HCT116 (cell line): ENCODE data around the gene IFT22. TPM values are rescaled to one million over a fixed set of nuclear protein-coding genes. Genes with fewer than 3 reads are reported as not detected.

Experiments used
- ATAC-seq: fragments of 200-7000 bp; cut with Tn5 transposase; 2 replicates; pipeline ENCODE4 v1.9.1; 2020; ENCODE audit warnings: mild to moderate bottlenecking, moderate library complexity
- BruUV-seq: library from RNA; stranded (reverse); fragments of 400-500 nt; replicated peaks from 2 replicates; lab custom pipeline; 2021; lab: Mats Ljungman, UMichigan
- CTCF ChIA-PET: fragments of 300-600 bp; sonication (Branson Sonifier 250); formaldehyde crosslinking; loops from one replicate; lab custom pipeline; 2021; ENCODE audit warnings: antibody characterized with exemption; lab: Charles Lee
- POLR2A ChIA-PET: fragments of 300-600, 350-600 bp; sonication (Branson Sonifier 250); formaldehyde crosslinking; loops from one replicate; lab custom pipeline; 2021; ENCODE audit warnings: antibody characterized with exemption; lab: Charles Lee
- RAD21 ChIA-PET, 2 experiments: fragments of 300-600 bp; sonication (Branson Sonifier 250); formaldehyde crosslinking; loops; one replicate each; lab custom pipeline; 2023; ENCODE audit warnings: low total read pairs in 2 of 2; ENCODE audit not compliant: uncharacterized antibody in 2 of 2, unreplicated experiment in 2 of 2, low non-redundant PET in 1 of 2; lab: Charles Lee
- DNase-seq: peaks from one replicate; pipeline ENCODE4 v3.0.0-alpha.2; 2010; ENCODE audit warnings: low read depth, low spot score
- H2AFZ ChIP-seq: fragments of 200-600 bp; shearing (Covaris generic), sonication (generic); 2 replicates; pipeline ENCODE4 v1.6.1; 2017; ENCODE audit warnings: low read depth, mixed run types, mixed read lengths, antibody characterized with exemption, low read length; ENCODE audit not compliant: poor library complexity, severe bottlenecking
- H3K27ac ChIP-seq: 2 replicates; pipeline ENCODE4 v1.5.1; 2012; ENCODE audit warnings: low read depth, low read length
- H3K27me3 ChIP-seq: fragments of 200-600 bp; sonication (generic); 2 replicates; pipeline ENCODE4 v1.6.1; 2016; ENCODE audit warnings: mixed run types, low read length, mixed read lengths; ENCODE audit not compliant: insufficient read depth
- H3K36me3 ChIP-seq, 2 experiments: fragments of 200-500 bp in 1 of 2; fragments of 200-600 bp in 1 of 2; sonication (Bioruptor generic) in 1 of 2; sonication (generic) in 1 of 2; 2 replicates each; pipeline versions ENCODE4 v1.5.1 to v1.6.1; 2014 to 2016; ENCODE audit warnings: low read length in 2 of 2, inconsistent platforms in 1 of 2, mixed read lengths in 1 of 2, mixed run types in 1 of 2; ENCODE audit not compliant: insufficient read depth in 2 of 2, control insufficient read depth in 1 of 2
- H3K4me1 ChIP-seq, 2 experiments: fragments of 200-600 bp in 1 of 2; sonication (generic) in 1 of 2; 2 replicates each; pipeline versions ENCODE4 v1.5.1 to v1.6.1; 2012 to 2017; ENCODE audit warnings: low read length in 2 of 2, inconsistent platforms in 1 of 2, mild to moderate bottlenecking in 1 of 2, mixed read lengths in 1 of 2, mixed run types in 1 of 2, moderate library complexity in 1 of 2; ENCODE audit not compliant: insufficient read depth in 2 of 2, control insufficient read depth in 1 of 2
- H3K4me2 ChIP-seq: fragments of 200-600 bp; sonication (generic); 2 replicates; pipeline ENCODE4 v1.6.1; 2017; ENCODE audit warnings: mixed run types, low read length, mixed read lengths
- H3K4me3 ChIP-seq, 2 experiments: fragments of 200-600 bp in 1 of 2; sonication (generic) in 1 of 2; replicated peaks in 1 of 2; 2 replicates each; pipeline ENCODE4 v1.5.1; 2011 to 2016; ENCODE audit warnings: low read length in 2 of 2, control low read depth in 1 of 2, low read depth in 1 of 2, mild to moderate bottlenecking in 1 of 2, mixed read lengths in 1 of 2, mixed run types in 1 of 2
- H3K79me2 ChIP-seq: fragments of 200-600 bp; sonication (generic); 2 replicates; pipeline ENCODE4 v1.6.1; 2017; ENCODE audit warnings: mild to moderate bottlenecking, mixed run types, low read length, moderate library complexity, mixed read lengths; ENCODE audit not compliant: insufficient read depth
- H3K9ac ChIP-seq: fragments of 200-600 bp; sonication (generic); 2 replicates; pipeline ENCODE4 v1.6.1; 2016; ENCODE audit warnings: low read length, mixed read lengths
- H3K9me2 ChIP-seq: fragments of 200-600 bp; sonication (generic), shearing (Covaris generic); 2 replicates; pipeline ENCODE4 v1.6.1; 2017; ENCODE audit warnings: mixed run types, mild to moderate bottlenecking, moderate library complexity; ENCODE audit not compliant: insufficient read depth
- H3K9me3 ChIP-seq, 2 experiments: fragments of 200-500 bp in 1 of 2; fragments of 200-600 bp in 1 of 2; sonication (Bioruptor generic) in 1 of 2; sonication (generic) in 1 of 2; 2 replicates each; pipeline ENCODE4 v1.6.1; 2014 to 2017; ENCODE audit warnings: low read length in 2 of 2, mixed read lengths in 2 of 2, inconsistent platforms in 1 of 2, low read depth in 1 of 2, mild to moderate bottlenecking in 1 of 2, mixed run types in 1 of 2, moderate library complexity in 1 of 2; ENCODE audit not compliant: control insufficient read depth in 1 of 2, insufficient read depth in 1 of 2
- H4K20me1 ChIP-seq: fragments of 200-600 bp; sonication (generic), shearing (Covaris generic); 2 replicates; pipeline ENCODE4 v1.6.1; 2017; ENCODE audit warnings: mixed run types, mild to moderate bottlenecking, moderate library complexity; ENCODE audit not compliant: insufficient read depth
- CBX3 ChIP-seq: IDR thresholded peaks from 2 replicates; pipeline ENCODE4 v1.6.1; 2012; ENCODE audit warnings: low read depth
- CEBPB ChIP-seq: IDR thresholded peaks from 2 replicates; pipeline ENCODE4 v1.6.1; 2012; ENCODE audit warnings: low read depth
- ELF1 ChIP-seq: IDR thresholded peaks from 2 replicates; pipeline ENCODE4 v1.6.1; 2012; ENCODE audit warnings: low read depth, borderline replicate concordance
- EZH2 ChIP-seq: fragments of 200-600 bp; sonication (generic); IDR thresholded peaks from 2 replicates; pipeline ENCODE4 v1.6.1; 2017; ENCODE audit warnings: antibody characterized with exemption, mixed run types
- EZH2phosphoT487 ChIP-seq: fragments of 200-600 bp; IDR thresholded peaks from 2 replicates; pipeline ENCODE4 v1.6.1; 2018; ENCODE audit warnings: antibody characterized with exemption, borderline replicate concordance
- POLR2AphosphoS5 ChIP-seq: IDR thresholded peaks from 2 replicates; pipeline ENCODE4 v1.6.1; 2011; ENCODE audit warnings: mild to moderate bottlenecking, low read depth, low read length, moderate library complexity
- RAD21 ChIP-seq: IDR thresholded peaks from 2 replicates; pipeline ENCODE4 v1.6.1; 2012; ENCODE audit warnings: low read depth, mild to moderate bottlenecking
- SIN3A ChIP-seq: IDR thresholded peaks from 2 replicates; pipeline ENCODE4 v1.6.1; 2012; ENCODE audit warnings: low read depth
- SP1 ChIP-seq: IDR thresholded peaks from 2 replicates; pipeline ENCODE4 v1.6.1; 2012; ENCODE audit warnings: low read depth
- TCF7L2 ChIP-seq: IDR thresholded peaks from 2 replicates; pipeline ENCODE4 v1.7.0; 2011; ENCODE audit warnings: borderline replicate concordance, inconsistent platforms; ENCODE audit not compliant: insufficient read depth, insufficient read length; ENCODE audit errors: extremely low read depth
- ZNF274 ChIP-seq: fragments of 200-500 bp; sonication (Bioruptor generic); IDR thresholded peaks from 2 replicates; pipeline ENCODE4 v1.6.1; 2014; ENCODE audit warnings: mild to moderate bottlenecking, low read depth, low read length, inconsistent platforms
- intact Hi-C: fragments of 100-400 bp; cut with micrococcal nuclease; formaldehyde crosslinking; loops from 2 replicates; pipeline ENCODE4 v1.10.0; 2022
- total RNA-seq: library from RNA; stranded (reverse); gene quantifications from one replicate; pipeline ENCODE4 v1.2.1, GENCODE V29; 2021; ENCODE audit not compliant: unreplicated experiment
- TF ChIP-seq, protein P1 (sequence below): IDR thresholded peaks from 2 replicates; pipeline ENCODE4 v1.6.1; 2011; ENCODE audit warnings: mild to moderate bottlenecking, low read length, moderate library complexity; ENCODE audit not compliant: insufficient replicate concordance; ENCODE audit errors: extremely low read depth
- TF ChIP-seq, protein P2 (sequence below): IDR thresholded peaks from 2 replicates; pipeline ENCODE4 v1.6.1; 2012
- TF ChIP-seq, protein P3 (sequence below): IDR thresholded peaks from 2 replicates; pipeline ENCODE4 v1.6.1; 2012
- TF ChIP-seq, protein P4 (sequence below), 3 experiments: fragments of 200-600 bp in 1 of 3; sonication (generic) in 1 of 3; IDR thresholded peaks in 2 of 3; conservative IDR thresholded peaks in 1 of 3; 2 replicates each; pipeline ENCODE4 v1.5.1; 2012 to 2017; ENCODE audit warnings: low read depth in 2 of 3, low read length in 2 of 3, antibody characterized with exemption in 1 of 3, borderline replicate concordance in 1 of 3, control low read depth in 1 of 3, mild to moderate bottlenecking in 1 of 3, mixed read lengths in 1 of 3, mixed run types in 1 of 3, moderate library complexity in 1 of 3; ENCODE audit not compliant: insufficient read depth in 1 of 3

Gene IFT22
- total RNA-seq, 1 experiment from 2014 or later, result 27.2 TPM

GRCh38 chr7:101273206-101273605, 48.4 kb downstream of the IFT22 start:
- Histone ChIP-seq H3K4me2 (no peak overlapping the region), H3K4me1 (no peaks in the 10 kb centered on the region), H3K9ac (no peak overlapping the region), H3K9me3 (no peaks in the 10 kb centered on the region), H3K27ac (no peak overlapping the region), H4K20me1 (no peaks in the 10 kb centered on the region), H3K4me3 (no peak overlapping the region), H3K9me2 (no peaks in the 10 kb centered on the region), H3K36me3 (no peaks in the 10 kb centered on the region), H3K79me2 (no peaks in the 10 kb centered on the region), H2AFZ (no peak overlapping the region), H3K27me3 (no peaks in the 10 kb centered on the region)
- no TSS peak for BruUV-seq
- TF ChIP-seq SIN3A (no peak), ZNF274 (no peak), SP1 (no peak), RAD21 (no peak), TCF7L2 (no peak)
- TF ChIP-seq, protein P1, sequence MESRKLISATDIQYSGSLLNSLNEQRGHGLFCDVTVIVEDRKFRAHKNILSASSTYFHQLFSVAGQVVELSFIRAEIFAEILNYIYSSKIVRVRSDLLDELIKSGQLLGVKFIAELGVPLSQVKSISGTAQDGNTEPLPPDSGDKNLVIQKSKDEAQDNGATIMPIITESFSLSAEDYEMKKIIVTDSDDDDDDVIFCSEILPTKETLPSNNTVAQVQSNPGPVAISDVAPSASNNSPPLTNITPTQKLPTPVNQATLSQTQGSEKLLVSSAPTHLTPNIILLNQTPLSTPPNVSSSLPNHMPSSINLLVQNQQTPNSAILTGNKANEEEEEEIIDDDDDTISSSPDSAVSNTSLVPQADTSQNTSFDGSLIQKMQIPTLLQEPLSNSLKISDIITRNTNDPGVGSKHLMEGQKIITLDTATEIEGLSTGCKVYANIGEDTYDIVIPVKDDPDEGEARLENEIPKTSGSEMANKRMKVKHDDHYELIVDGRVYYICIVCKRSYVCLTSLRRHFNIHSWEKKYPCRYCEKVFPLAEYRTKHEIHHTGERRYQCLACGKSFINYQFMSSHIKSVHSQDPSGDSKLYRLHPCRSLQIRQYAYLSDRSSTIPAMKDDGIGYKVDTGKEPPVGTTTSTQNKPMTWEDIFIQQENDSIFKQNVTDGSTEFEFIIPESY, result no peak
- TF ChIP-seq, protein P2, sequence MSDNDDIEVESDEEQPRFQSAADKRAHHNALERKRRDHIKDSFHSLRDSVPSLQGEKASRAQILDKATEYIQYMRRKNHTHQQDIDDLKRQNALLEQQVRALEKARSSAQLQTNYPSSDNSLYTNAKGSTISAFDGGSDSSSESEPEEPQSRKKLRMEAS, result no peak
- TF ChIP-seq, protein P3, sequence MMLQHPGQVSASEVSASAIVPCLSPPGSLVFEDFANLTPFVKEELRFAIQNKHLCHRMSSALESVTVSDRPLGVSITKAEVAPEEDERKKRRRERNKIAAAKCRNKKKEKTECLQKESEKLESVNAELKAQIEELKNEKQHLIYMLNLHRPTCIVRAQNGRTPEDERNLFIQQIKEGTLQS, result no peak
- no peak for ATAC-seq
- intact Hi-C loops, result no loop called here
- RAD21 ChIA-PET, result no interaction called here
- no peak for DNase-seq
- POLR2A ChIA-PET, result no interaction called here
- CTCF ChIA-PET, result interaction anchor here (1.3 kb wide), 1 partner anchor 9 kb away, joined by 4 read pairs; no protein-coding TSS in a partner anchor

DNA sequence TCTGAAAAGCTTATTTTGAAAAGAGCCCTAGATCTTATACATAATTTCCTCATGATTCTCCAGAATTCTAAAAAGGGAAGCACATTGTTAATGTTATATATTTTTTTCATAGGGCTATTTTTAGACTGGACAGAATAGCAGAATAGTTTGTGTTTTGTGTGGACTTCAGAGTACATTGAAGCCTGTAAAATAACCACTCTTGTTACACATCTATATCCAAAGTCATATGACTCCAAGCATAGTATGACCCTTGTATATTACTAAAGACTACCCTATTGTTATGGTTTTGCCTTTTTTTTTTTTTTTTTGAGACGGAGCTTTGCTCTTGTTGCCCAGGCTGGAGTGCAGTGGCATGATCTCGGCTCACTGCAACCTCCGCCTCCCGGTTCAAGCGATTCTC, 50.6 kb downstream of the IFT22 start:
- Histone ChIP-seq H3K27ac (no peak overlapping the region), H3K4me2 (no peak overlapping the region), H2AFZ (no peak overlapping the region), H3K4me3 (no peak overlapping the region), H3K9me2 (no peaks in the 10 kb centered on the region), H3K36me3 (no peaks in the 10 kb centered on the region), H4K20me1 (no peaks in the 10 kb centered on the region), H3K79me2 (no peaks in the 10 kb centered on the region), H3K9ac (no peak overlapping the region), H3K9me3 (no peaks in the 10 kb centered on the region), H3K4me1 (no peaks in the 10 kb centered on the region), H3K27me3 (no peaks in the 10 kb centered on the region)
- no TSS peak for BruUV-seq
- no peak for DNase-seq
- intact Hi-C loops, result no loop called here
- ChIA-PET POLR2A (no interaction called here), RAD21 (no interaction called here), CTCF (no interaction called here)
- no peak for ATAC-seq
- TF ChIP-seq CBX3, result no peak
- no peak for TF ChIP-seq EZH2
- TF ChIP-seq EZH2phosphoT487, result no peak
- no peak for TF ChIP-seq POLR2AphosphoS5
- no peak for TF ChIP-seq ELF1
- TF ChIP-seq, protein P4, sequence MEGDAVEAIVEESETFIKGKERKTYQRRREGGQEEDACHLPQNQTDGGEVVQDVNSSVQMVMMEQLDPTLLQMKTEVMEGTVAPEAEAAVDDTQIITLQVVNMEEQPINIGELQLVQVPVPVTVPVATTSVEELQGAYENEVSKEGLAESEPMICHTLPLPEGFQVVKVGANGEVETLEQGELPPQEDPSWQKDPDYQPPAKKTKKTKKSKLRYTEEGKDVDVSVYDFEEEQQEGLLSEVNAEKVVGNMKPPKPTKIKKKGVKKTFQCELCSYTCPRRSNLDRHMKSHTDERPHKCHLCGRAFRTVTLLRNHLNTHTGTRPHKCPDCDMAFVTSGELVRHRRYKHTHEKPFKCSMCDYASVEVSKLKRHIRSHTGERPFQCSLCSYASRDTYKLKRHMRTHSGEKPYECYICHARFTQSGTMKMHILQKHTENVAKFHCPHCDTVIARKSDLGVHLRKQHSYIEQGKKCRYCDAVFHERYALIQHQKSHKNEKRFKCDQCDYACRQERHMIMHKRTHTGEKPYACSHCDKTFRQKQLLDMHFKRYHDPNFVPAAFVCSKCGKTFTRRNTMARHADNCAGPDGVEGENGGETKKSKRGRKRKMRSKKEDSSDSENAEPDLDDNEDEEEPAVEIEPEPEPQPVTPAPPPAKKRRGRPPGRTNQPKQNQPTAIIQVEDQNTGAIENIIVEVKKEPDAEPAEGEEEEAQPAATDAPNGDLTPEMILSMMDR (IDR thresholded peaks at IDR 0.05 in 2 of 3, conservative IDR thresholded peaks at IDR 0.05 in 1 of 3; ENCODE audit: borderline replicate concordance in 1 of 3, insufficient read depth in 1 of 3, low read depth in 2 of 3, low read length in 2 of 3), result no peak
- TF ChIP-seq, protein P2, result no peak
- TF ChIP-seq, protein P3, result no peak
- TF ChIP-seq SP1, result no peak
- TF ChIP-seq CEBPB, result no peak
